H9 (cell line): Measurements from ENCODE around the gene WNT10A. TPM values are rescaled to one million over a fixed set of nuclear protein-coding genes. Genes with fewer than 3 reads are reported as not detected.
"Not testable (repeated sequence)": the region's sequence is repeated elsewhere in the genome, so short reads cannot be mapped to it uniquely, and the experiment has no call there.

Experiments used
- DNase-seq: peaks from one replicate; pipeline ENCODE4 v3.0.0-alpha.2; 2017
- H2AFZ ChIP-seq: one replicate; pipeline ENCODE4 v1.6.1; 2013; ENCODE audit warnings: mild to moderate bottlenecking, low read length, control low read depth, moderate library complexity
- H2AK5ac ChIP-seq: 2 replicates; pipeline ENCODE4 v1.6.1; 2013; ENCODE audit warnings: low read length, control low read depth, mixed read lengths; ENCODE audit not compliant: insufficient read length
- H2BK120ac ChIP-seq: one replicate; pipeline ENCODE4 v1.6.1; 2013; ENCODE audit warnings: low read depth, mild to moderate bottlenecking, low read length, control low read depth, inconsistent platforms; ENCODE audit not compliant: poor library complexity, severe bottlenecking
- H2BK12ac ChIP-seq: 2 replicates; pipeline ENCODE4 v1.6.1; 2013; ENCODE audit warnings: low read length, control low read depth, mixed read lengths, low read depth; ENCODE audit not compliant: insufficient read length
- H2BK15ac ChIP-seq: 2 replicates; pipeline ENCODE4 v1.6.1; 2013; ENCODE audit warnings: low read depth, low read length, control low read depth
- H2BK20ac ChIP-seq: one replicate; pipeline ENCODE4 v1.6.1; 2013; ENCODE audit warnings: low read depth, mild to moderate bottlenecking, low read length, control low read depth, inconsistent platforms; ENCODE audit not compliant: poor library complexity, severe bottlenecking
- H2BK5ac ChIP-seq: 2 replicates; pipeline ENCODE4 v1.6.1; 2013; ENCODE audit warnings: low read length, control low read depth, mixed read lengths; ENCODE audit not compliant: insufficient read length
- H3K14ac ChIP-seq: 2 replicates; pipeline ENCODE4 v1.6.1; 2013; ENCODE audit warnings: low read length, control low read depth; ENCODE audit not compliant: insufficient read depth
- H3K18ac ChIP-seq: 2 replicates; pipeline ENCODE4 v1.6.1; 2013; ENCODE audit warnings: low read depth, mild to moderate bottlenecking, mixed read lengths, low read length, control low read depth; ENCODE audit not compliant: insufficient read length
- H3K23ac ChIP-seq: 2 replicates; pipeline ENCODE4 v1.6.1; 2013; ENCODE audit warnings: low read length, control low read depth, mixed read lengths, low read depth; ENCODE audit not compliant: insufficient read length
- H3K23me2 ChIP-seq: 2 replicates; pipeline ENCODE4 v1.6.1; 2013; ENCODE audit warnings: low read depth, mild to moderate bottlenecking, mixed read lengths, low read length, control low read depth; ENCODE audit not compliant: insufficient read length, poor library complexity, severe bottlenecking
- H3K27ac ChIP-seq: 2 replicates; pipeline ENCODE4 v1.5.1; 2013; ENCODE audit warnings: low read length, control low read depth, mixed read lengths, low read depth; ENCODE audit not compliant: insufficient read length
- H3K27me3 ChIP-seq: 2 replicates; pipeline ENCODE4 v1.6.1; 2013; ENCODE audit warnings: low read length, control low read depth, inconsistent platforms; ENCODE audit not compliant: insufficient read depth
- H3K4ac ChIP-seq: 2 replicates; pipeline ENCODE4 v1.6.1; 2013; ENCODE audit warnings: low read depth, mild to moderate bottlenecking, control low read depth, inconsistent platforms, low read length, moderate library complexity
- H3K4me1 ChIP-seq: 2 replicates; pipeline ENCODE4 v1.6.1; 2013; ENCODE audit warnings: low read length, control low read depth, inconsistent platforms; ENCODE audit not compliant: insufficient read depth
- H3K4me2 ChIP-seq: 2 replicates; pipeline ENCODE4 v1.6.1; 2013; ENCODE audit warnings: low read length, control low read depth, mixed read lengths; ENCODE audit not compliant: insufficient read length, insufficient read depth
- H3K56ac ChIP-seq: 2 replicates; pipeline ENCODE4 v1.6.1; 2013; ENCODE audit warnings: low read depth, mild to moderate bottlenecking, mixed read lengths, low read length, control low read depth; ENCODE audit not compliant: insufficient read length
- H3K79me1 ChIP-seq: 2 replicates; pipeline ENCODE4 v1.6.1; 2013; ENCODE audit warnings: low read depth, mild to moderate bottlenecking, moderate library complexity, low read length, control low read depth, inconsistent platforms; ENCODE audit not compliant: insufficient read depth, poor library complexity, severe bottlenecking
- H3K79me2 ChIP-seq: 2 replicates; pipeline ENCODE4 v1.6.1; 2013; ENCODE audit warnings: low read length, control low read depth, inconsistent platforms; ENCODE audit not compliant: insufficient read depth
- H3K9ac ChIP-seq: 2 replicates; pipeline ENCODE4 v1.6.1; 2013; ENCODE audit warnings: low read length, control low read depth, mixed read lengths; ENCODE audit not compliant: insufficient read length; ENCODE audit errors: extremely low read depth
- H3K9me3 ChIP-seq: one replicate; pipeline ENCODE4 v1.6.1; 2013; ENCODE audit warnings: low read depth, low read length, inconsistent platforms; ENCODE audit not compliant: control insufficient read depth
- H3T11ph ChIP-seq: one replicate; pipeline ENCODE4 v1.6.1; 2013; ENCODE audit warnings: mild to moderate bottlenecking, low read length, control low read depth, inconsistent platforms
- H4K20me1 ChIP-seq: one replicate; pipeline ENCODE4 v1.6.1; 2013; ENCODE audit not compliant: control insufficient read depth, insufficient read length, insufficient read depth
- H4K5ac ChIP-seq: 2 replicates; pipeline ENCODE4 v1.6.1; 2013; ENCODE audit warnings: low read depth, mild to moderate bottlenecking, mixed read lengths, low read length, control low read depth; ENCODE audit not compliant: insufficient read length
- H4K8ac ChIP-seq: replicated peaks from 2 replicates; pipeline ENCODE4 v1.6.1; 2013; ENCODE audit warnings: low read length, control low read depth, mixed read lengths, low read depth; ENCODE audit not compliant: insufficient read length
- H4K91ac ChIP-seq: 2 replicates; pipeline ENCODE4 v1.6.1; 2013; ENCODE audit warnings: low read depth, mild to moderate bottlenecking, moderate library complexity, mixed read lengths, low read length, control low read depth; ENCODE audit not compliant: insufficient read length
- H3K27ac Mint-ChIP-seq, 3 experiments: 2 replicates in 2 of 3; 3 replicates in 1 of 3; pipeline ENCODE4 v1.8.0; 2020 to 2021; ENCODE audit warnings: mixed read lengths in 3 of 3, mild to moderate bottlenecking in 1 of 3, moderate library complexity in 1 of 3
- H3K27me3 Mint-ChIP-seq: 2 replicates; pipeline ENCODE4 v1.8.0; 2021; ENCODE audit warnings: low read depth, mild to moderate bottlenecking, moderate library complexity, mixed read lengths
- H3K36me3 Mint-ChIP-seq, 3 experiments: 2 replicates in 2 of 3; 3 replicates in 1 of 3; pipeline ENCODE4 v1.8.0; 2020 to 2021; ENCODE audit warnings: low read depth in 3 of 3, mixed read lengths in 3 of 3; ENCODE audit not compliant: insufficient read depth in 1 of 3
- H3K4me1 Mint-ChIP-seq, 2 experiments: 2 replicates each; pipeline ENCODE4 v1.8.0; 2020; ENCODE audit warnings: mixed read lengths in 2 of 2
- H3K4me3 Mint-ChIP-seq, 2 experiments: 2 replicates in 1 of 2; 3 replicates in 1 of 2; pipeline ENCODE4 v1.8.0; 2020 to 2021; ENCODE audit warnings: mild to moderate bottlenecking in 2 of 2, mixed read lengths in 2 of 2, moderate library complexity in 1 of 2
- H3K9me3 Mint-ChIP-seq, 2 experiments: 2 replicates in 1 of 2; 3 replicates in 1 of 2; pipeline ENCODE4 v1.8.0; 2020; ENCODE audit warnings: mild to moderate bottlenecking in 2 of 2, mixed read lengths in 2 of 2, moderate library complexity in 1 of 2
- CTCF ChIP-seq: fragments of 200-600 bp; sonication (generic); conservative IDR thresholded peaks from 3 replicates; pipeline ENCODE4 v1.8.0; 2021; ENCODE audit warnings: antibody characterized with exemption, mild to moderate bottlenecking
- WGBS: extraction: QIAGEN DNeasy Blood & Tissue Kit; methylation state at CpG from one replicate; pipeline ENCODE4 v1.1.7; 2013; ENCODE audit warnings: missing lambda C conversion rate, low lambda C conversion rate, mixed read lengths; ENCODE audit not compliant: insufficient read length; ENCODE audit errors: extremely low coverage; 5-methylcytosine and 5-hydroxymethylcytosine counted together
- total RNA-seq: library from RNA; stranded (reverse); gene quantifications from 2 replicates; pipeline ENCODE4 v1.2.1, GENCODE V29; 2021

WNT10A gene
- total RNA-seq, 1 experiment from 2014 or later: not detected

- H3K18ac ChIP-seq: no peak overlapping the region
- H3K4me2 ChIP-seq: no peak overlapping the region
- H3K23ac ChIP-seq: no peak overlapping the region
- H4K8ac ChIP-seq: no peak overlapping the region
- no peak overlapping the region for H3T11ph ChIP-seq
- H3K79me1 ChIP-seq: no peaks in the 10 kb centered on the region
- no peak overlapping the region for H2AFZ ChIP-seq
- no peak overlapping the region for H2AK5ac ChIP-seq
- H3K27ac ChIP-seq: no peak overlapping the region
- H3K27me3 ChIP-seq: no peaks in the 10 kb centered on the region
- H3K79me2 ChIP-seq: no peaks in the 10 kb centered on the region
- H4K20me1 ChIP-seq: no peaks in the 10 kb centered on the region
- TF ChIP-seq CTCF: no peak
- no peak for DNase-seq
- no peaks in the 10 kb centered on the region for H3K23me2 ChIP-seq
- H2BK20ac ChIP-seq: no peak overlapping the region
- Mint-ChIP-seq H3K36me3 (peaks cover 10 to 19% (median 17%) of the 10 kb centered on the region in 3 experiments; a peak in 6 of 7 replicates), H3K27me3 (peaks cover 22% of the 10 kb centered on the region), H3K4me3 (no peak overlapping the region), H3K9me3 (peaks cover 38 to 47% of the 10 kb centered on the region in 2 experiments), H3K27ac (no peak overlapping the region), H3K4me1 (no peaks in the 10 kb centered on the region)
- no peak overlapping the region for H3K9ac ChIP-seq
- no peak overlapping the region for H3K56ac ChIP-seq
- H2BK120ac ChIP-seq: no peak overlapping the region
- no peak overlapping the region for H4K91ac ChIP-seq
- no peak overlapping the region for H4K5ac ChIP-seq
- H3K9me3 ChIP-seq: no peaks in the 10 kb centered on the region
- no peak overlapping the region for H2BK5ac ChIP-seq
- H3K4me1 ChIP-seq: no peaks in the 10 kb centered on the region
- no peak overlapping the region for H3K14ac ChIP-seq
- H2BK12ac ChIP-seq: no peak overlapping the region
- no peak overlapping the region for H2BK15ac ChIP-seq
- no CpG with 5 or more reads among the region's 4 CpGs for WGBS
- H3K4ac ChIP-seq: no peak overlapping the region
Observed at GRCh38 chr2:218927876-218928275, 47.2 kb downstream of the WNT10A start.

- peaks cover 23 to 31% of the 10 kb centered on the region in 2 experiments for H3K9me3 Mint-ChIP-seq
- not testable (repeated sequence) for H2BK12ac ChIP-seq, H3K9me3 ChIP-seq, H3K36me3 Mint-ChIP-seq, H3K27ac Mint-ChIP-seq, H3K27me3 ChIP-seq, H2BK15ac ChIP-seq, H3K23me2 ChIP-seq, H3K9ac ChIP-seq, H4K91ac ChIP-seq, H3K56ac ChIP-seq, H3K14ac ChIP-seq, H2BK5ac ChIP-seq, H2BK120ac ChIP-seq, DNase-seq, H4K5ac ChIP-seq, H2AK5ac ChIP-seq, H3K4ac ChIP-seq, H2BK20ac ChIP-seq, H3K4me2 ChIP-seq, H3K23ac ChIP-seq, H3K4me3 Mint-ChIP-seq, H3T11ph ChIP-seq, H3K79me1 ChIP-seq, H3K4me1 Mint-ChIP-seq, H3K18ac ChIP-seq, H3K79me2 ChIP-seq, H3K27ac ChIP-seq, H4K20me1 ChIP-seq, H4K8ac ChIP-seq, H3K4me1 ChIP-seq, H2AFZ ChIP-seq
- WGBS: no CpG with 5 or more reads among the region's 10 CpGs
- H3K27me3 Mint-ChIP-seq: peaks cover 46% of the 10 kb centered on the region
Observed at GRCh38 chr2:218930488-218930887, 49.8 kb downstream of the WNT10A start.
